Ishikawa (cell line): ENCODE measurements around the gene MAL.

Source experiments
- CEBPB ChIP-seq: IDR thresholded peaks from 2 replicates; pipeline ENCODE4 v1.6.1; 2012
- EGR1 ChIP-seq: IDR thresholded peaks from 2 replicates; pipeline ENCODE4 v1.6.1; 2012
- EP300 ChIP-seq: IDR thresholded peaks from 2 replicates; pipeline ENCODE4 v1.6.1; 2012; ENCODE audit warnings: borderline replicate concordance
- NFIC ChIP-seq: IDR thresholded peaks from 2 replicates; pipeline ENCODE4 v1.6.1; 2012
- REST ChIP-seq: IDR thresholded peaks from 2 replicates; pipeline ENCODE4 v1.6.1; 2012; ENCODE audit warnings: low read depth, mild to moderate bottlenecking
- TAF1 ChIP-seq: IDR thresholded peaks from 2 replicates; pipeline ENCODE4 v1.6.1; 2012; ENCODE audit warnings: low read depth, mild to moderate bottlenecking
- TEAD4 ChIP-seq: IDR thresholded peaks from 2 replicates; pipeline ENCODE4 v1.6.1; 2012
- YY1 ChIP-seq: IDR thresholded peaks from 2 replicates; pipeline ENCODE4 v1.6.1; 2012; ENCODE audit warnings: low read depth

GRCh38 chr2:94984964-94985575 lies 40.4 kb upstream of the MAL start:
- TF ChIP-seq CEBPB (no peak; the same call in 1 of the 2 replicates), TAF1 (no peak), EP300 (peak; percentile 88), REST (no peak), TEAD4 (peak; percentile 74; the same call in 1 of the 2 replicates), EGR1 (0 out of 2 replicates have a peak, but pooled peaks have one; percentile 17), NFIC (peak; percentile 65), YY1 (no peak)
